Measurements from ENCODE around the gene XYLT1.
"Not testable (repeated sequence)": the region's sequence is repeated elsewhere in the genome, so short reads cannot be mapped to it uniquely, and the experiment has no call there.

XYLT1 gene

GRCh38 chr16:17308186-17308585 lies 162.6 kb downstream of the XYLT1 start:
- Histone ChIP-seq H3K79me2 (ENCODE audit: control insufficient read depth, low read length) (peaks cover 8% of the 10 kb centered on the region), H3K4me2 (ENCODE audit: low read length) (no peak overlapping the region), H3K4me1 (ENCODE audit: control insufficient read depth, low read length) (peaks cover 43% of the 10 kb centered on the region), H3K36me3 (ENCODE audit: control insufficient read depth, low read length) (no peaks in the 10 kb centered on the region), H3K9me3 (ENCODE audit: control insufficient read depth, insufficient read depth, low read length) (no peaks in the 10 kb centered on the region), H3K9me2 (replicated peaks; ENCODE audit: control insufficient read depth, low read length) (no peaks in the 10 kb centered on the region), H3F3A (ENCODE audit: control insufficient read depth, insufficient read depth) (no peaks in the 10 kb centered on the region), H3K4me3 (ENCODE audit: low read length) (no peak overlapping the region), H3K27me3 (ENCODE audit: control insufficient read depth, low read length) (no peaks in the 10 kb centered on the region), H3K27ac (ENCODE audit: low read depth, low read length) (no peak overlapping the region), H4K20me1 (ENCODE audit: control insufficient read depth, insufficient read depth, low read depth, low read length) (no peaks in the 10 kb centered on the region)
- TF ChIP-seq EZH2phosphoT487 (IDR thresholded peaks at IDR 0.05; ENCODE audit: borderline replicate concordance, low read length) = no peak
- TF ChIP-seq, protein P1, sequence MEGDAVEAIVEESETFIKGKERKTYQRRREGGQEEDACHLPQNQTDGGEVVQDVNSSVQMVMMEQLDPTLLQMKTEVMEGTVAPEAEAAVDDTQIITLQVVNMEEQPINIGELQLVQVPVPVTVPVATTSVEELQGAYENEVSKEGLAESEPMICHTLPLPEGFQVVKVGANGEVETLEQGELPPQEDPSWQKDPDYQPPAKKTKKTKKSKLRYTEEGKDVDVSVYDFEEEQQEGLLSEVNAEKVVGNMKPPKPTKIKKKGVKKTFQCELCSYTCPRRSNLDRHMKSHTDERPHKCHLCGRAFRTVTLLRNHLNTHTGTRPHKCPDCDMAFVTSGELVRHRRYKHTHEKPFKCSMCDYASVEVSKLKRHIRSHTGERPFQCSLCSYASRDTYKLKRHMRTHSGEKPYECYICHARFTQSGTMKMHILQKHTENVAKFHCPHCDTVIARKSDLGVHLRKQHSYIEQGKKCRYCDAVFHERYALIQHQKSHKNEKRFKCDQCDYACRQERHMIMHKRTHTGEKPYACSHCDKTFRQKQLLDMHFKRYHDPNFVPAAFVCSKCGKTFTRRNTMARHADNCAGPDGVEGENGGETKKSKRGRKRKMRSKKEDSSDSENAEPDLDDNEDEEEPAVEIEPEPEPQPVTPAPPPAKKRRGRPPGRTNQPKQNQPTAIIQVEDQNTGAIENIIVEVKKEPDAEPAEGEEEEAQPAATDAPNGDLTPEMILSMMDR (IDR thresholded peaks at IDR 0.05; ENCODE audit: low read depth, low read length, poor library complexity, severe bottlenecking) = no peak

DNA sequence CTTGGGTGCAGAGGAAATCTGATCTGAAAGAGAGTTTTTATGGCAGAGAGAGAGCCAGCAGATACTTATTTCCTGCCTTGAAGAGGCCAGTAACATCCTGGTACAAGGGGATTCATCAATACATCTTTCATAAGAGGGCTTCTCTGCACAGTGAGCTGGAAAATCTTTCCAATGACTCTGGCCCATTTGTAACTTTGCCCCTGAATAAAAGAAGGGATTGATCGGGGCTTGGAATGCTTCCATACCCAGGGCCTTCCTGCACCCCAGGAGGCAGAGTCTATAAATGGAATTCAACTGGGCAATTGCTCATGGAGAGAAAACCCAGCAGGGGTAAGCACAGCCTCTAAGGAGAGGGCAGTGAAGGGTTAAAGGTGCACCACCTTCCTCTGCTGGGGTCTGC lies 163.3 kb downstream of the XYLT1 start:
- Histone ChIP-seq H4K20me1 (ENCODE audit: control insufficient read depth, insufficient read depth, low read depth, low read length) (no peaks in the 10 kb centered on the region), H3K36me3 (ENCODE audit: control insufficient read depth, low read length) (peaks cover 1% of the 10 kb centered on the region), H3K9me3 (ENCODE audit: control insufficient read depth, insufficient read depth, low read length) (no peaks in the 10 kb centered on the region), H3K9me2 (replicated peaks; ENCODE audit: control insufficient read depth, low read length) (no peaks in the 10 kb centered on the region), H3K27me3 (ENCODE audit: control insufficient read depth, low read length) (no peaks in the 10 kb centered on the region), H3K79me2 (ENCODE audit: control insufficient read depth, low read length) (peaks cover 5% of the 10 kb centered on the region), H3K4me1 (ENCODE audit: control insufficient read depth, low read length) (peaks cover 43% of the 10 kb centered on the region), H3K27ac (ENCODE audit: low read depth, low read length) (no peak overlapping the region), H3K4me3 (ENCODE audit: low read length) (no peak overlapping the region), H3F3A (ENCODE audit: control insufficient read depth, insufficient read depth) (peaks cover 5% of the 10 kb centered on the region), H3K4me2 (ENCODE audit: low read length) (no peak overlapping the region)
- TF ChIP-seq EZH2phosphoT487 (IDR thresholded peaks at IDR 0.05; ENCODE audit: borderline replicate concordance, low read length) = no peak
- TF ChIP-seq, protein P1 (IDR thresholded peaks at IDR 0.05; ENCODE audit: low read depth, low read length, poor library complexity, severe bottlenecking) = no peak

- H3K36me3 ChIP-seq (ENCODE audit: control insufficient read depth, low read length) = peaks cover 4% of the 10 kb centered on the region
- no peaks in the 10 kb centered on the region for H3K9me2 ChIP-seq (replicated peaks; ENCODE audit: control insufficient read depth, low read length)
- H4K20me1 ChIP-seq (ENCODE audit: control insufficient read depth, insufficient read depth, low read depth, low read length) = no peaks in the 10 kb centered on the region
- peaks cover 45% of the 10 kb centered on the region for H3K4me1 ChIP-seq (ENCODE audit: control insufficient read depth, low read length)
- no peak overlapping the region for H3K4me2 ChIP-seq (ENCODE audit: low read length)
- H3K27me3 ChIP-seq (ENCODE audit: control insufficient read depth, low read length) = no peaks in the 10 kb centered on the region
- TF ChIP-seq, protein P1 (IDR thresholded peaks at IDR 0.05; ENCODE audit: low read depth, low read length, poor library complexity, severe bottlenecking) = no peak
- TF ChIP-seq EZH2phosphoT487 (IDR thresholded peaks at IDR 0.05; ENCODE audit: borderline replicate concordance, low read length) = no peak
- H3F3A ChIP-seq (ENCODE audit: control insufficient read depth, insufficient read depth) = peaks cover 13% of the 10 kb centered on the region
- H3K79me2 ChIP-seq (ENCODE audit: control insufficient read depth, low read length) = peaks cover 5% of the 10 kb centered on the region
- H3K4me3 ChIP-seq (ENCODE audit: low read length) = no peak overlapping the region
- H3K9me3 ChIP-seq (ENCODE audit: control insufficient read depth, insufficient read depth, low read length) = no peaks in the 10 kb centered on the region
- no peak overlapping the region for H3K27ac ChIP-seq (ENCODE audit: low read depth, low read length)
Measured at GRCh38 chr16:17306745-17307144, 164.0 kb downstream of the XYLT1 start.

DNA sequence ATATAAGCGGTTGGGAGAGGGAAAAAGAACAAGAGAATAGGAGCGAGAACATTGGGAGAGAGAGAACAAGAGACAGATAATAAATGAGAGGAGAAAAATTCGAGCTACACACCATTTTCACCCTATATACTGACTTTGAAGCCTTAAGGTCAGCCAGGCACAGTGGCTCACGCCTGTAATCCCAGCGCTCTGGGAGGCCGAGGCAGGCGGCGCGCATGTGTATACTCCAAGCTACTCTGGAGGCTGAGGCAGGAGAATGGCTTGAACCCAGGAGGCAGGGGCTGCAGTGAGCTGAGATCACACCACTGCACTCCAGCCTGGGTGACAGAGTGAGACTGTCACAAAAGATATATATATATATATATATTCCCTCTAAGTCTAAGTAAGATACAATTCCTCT lies 164.5 kb downstream of the XYLT1 start:
- not testable (repeated sequence) for H3K79me2 ChIP-seq (ENCODE audit: control insufficient read depth, low read length); H3K9me2 ChIP-seq (replicated peaks; ENCODE audit: control insufficient read depth, low read length); H3K36me3 ChIP-seq (ENCODE audit: control insufficient read depth, low read length); H3K4me3 ChIP-seq (ENCODE audit: low read length); H4K20me1 ChIP-seq (ENCODE audit: control insufficient read depth, insufficient read depth, low read depth, low read length); H3K27me3 ChIP-seq (ENCODE audit: control insufficient read depth, low read length); H3K27ac ChIP-seq (ENCODE audit: low read depth, low read length); H3K9me3 ChIP-seq (ENCODE audit: control insufficient read depth, insufficient read depth, low read length)
- Histone ChIP-seq H3K4me2 (ENCODE audit: low read length) (peak overlapping the region; percentile 45; the same call in 1 of the 2 replicates), H3F3A (ENCODE audit: control insufficient read depth, insufficient read depth) (peaks cover 16% of the 10 kb centered on the region), H3K4me1 (ENCODE audit: control insufficient read depth, low read length) (peaks cover 50% of the 10 kb centered on the region)

All from DOHH2 (cell line).